ENCODE results near the gene LZTS3. TPM values are rescaled to one million over a fixed set of nuclear protein-coding genes. Genes with fewer than 3 reads are reported as not detected.

The LZTS3 gene
- total and polyA plus RNA-seq, 8 donors = 5.3 to 36.6 (median 17.1) TPM

GRCh38 chr20:3166338-3166912 lies 6.9 kb downstream of the LZTS3 start:
- TF ChIP-seq POLR2AphosphoS5 (IDR thresholded peaks at IDR 0.05) (no peak), EP300 (IDR thresholded peaks at IDR 0.05) (no peak), POLR2A (IDR thresholded peaks at IDR 0.05) (no peak), CTCF (IDR thresholded peaks at IDR 0.05) (no peak)
- peaks cover 0 to 38% (median 27%) of the 10 kb centered on the region in 4 donors for H3K4me1 ChIP-seq
- H3K9me3 ChIP-seq = no peaks in the 10 kb centered on the region
- H3K4me3 ChIP-seq = no peak overlapping the region
- WGBS, 5 donors = 85 to 92% (median 91%) methylated on average over 7 to 13 of the region's 13 CpGs
- peaks cover 0 to 5% (median 2%) of the 10 kb centered on the region in 4 donors for H3K36me3 ChIP-seq
- intact Hi-C loops (cut with DNase I; ENCODE audit: low total_unique reads) = no loop called here
- DNase-seq = no peak
- peak overlapping the region in 1 of 5 donors; percentile 72 for H3K27ac ChIP-seq
- H3K27me3 ChIP-seq = peaks cover 0 to 22% (median 0%) of the 10 kb centered on the region in 3 donors

GRCh38 chr20:3165473-3166337 lies 7.6 kb downstream of the LZTS3 start:
- Histone ChIP-seq H3K4me1 (peaks cover 0 to 36% (median 26%) of the 10 kb centered on the region in 4 donors), H3K9me3 (no peaks in the 10 kb centered on the region), H3K36me3 (peaks cover 0 to 5% (median 2%) of the 10 kb centered on the region in 4 donors), H3K27ac (no peak overlapping the region), H3K27me3 (peaks cover 0 to 22% (median 0%) of the 10 kb centered on the region in 3 donors), H3K4me3 (no peak overlapping the region)
- WGBS, 5 donors = 70 to 83% (median 80%) methylated on average over 39 to 45 of the region's 45 CpGs
- intact Hi-C loops (cut with DNase I; ENCODE audit: low total_unique reads) = no loop called here
- TF ChIP-seq EP300 (IDR thresholded peaks at IDR 0.05) (no peak), POLR2AphosphoS5 (IDR thresholded peaks at IDR 0.05) (no peak), POLR2A (IDR thresholded peaks at IDR 0.05) (no peak), CTCF (IDR thresholded peaks at IDR 0.05) (no peak)
- DNase-seq = peak in 1 of 2 donors; percentile 82

GRCh38 chr20:3164763-3165410 lies 8.5 kb downstream of the LZTS3 start:
- intact Hi-C loops (cut with DNase I; ENCODE audit: low total_unique reads) = no loop called here
- WGBS, 5 donors = 75 to 92% (median 87%) methylated on average over 18 to 41 of the region's 41 CpGs

More at GRCh38 chr20:3164763-3165410, 8.5 kb downstream of the LZTS3 start:
- Histone ChIP-seq H3K9me3 (no peaks in the 10 kb centered on the region), H3K27ac (no peak overlapping the region), H3K4me3 (no peak overlapping the region), H3K27me3 (peaks cover 0 to 22% (median 0%) of the 10 kb centered on the region in 3 donors), H3K4me1 (peaks cover 0 to 41% (median 29%) of the 10 kb centered on the region in 4 donors), H3K36me3 (peaks cover 0 to 5% (median 2%) of the 10 kb centered on the region in 4 donors)
- TF ChIP-seq POLR2AphosphoS5 (IDR thresholded peaks at IDR 0.05) (no peak), CTCF (IDR thresholded peaks at IDR 0.05) (no peak), EP300 (IDR thresholded peaks at IDR 0.05) (no peak), POLR2A (IDR thresholded peaks at IDR 0.05) (no peak)
- DNase-seq = peak in 1 of 2 donors; percentile 2
